A549 (cell line): Measurements from ENCODE around the gene KIAA0825.

Experiments used
- BHLHE40 ChIP-seq: IDR thresholded peaks from 2 replicates; pipeline ENCODE4 v1.6.1; 2012; ENCODE audit warnings: low read depth, low read length, inconsistent platforms
- CTCF ChIP-seq: fragments of >200 bp; sonication (Bioruptor Twin); formaldehyde crosslinking; IDR thresholded peaks from 3 replicates; pipeline ENCODE4 v1.5.1; 2016
- HOXA7 ChIP-seq: fragments of 250-450 bp; sonication (Bioruptor Pico); IDR thresholded peaks from 2 replicates; pipeline ENCODE4 v1.5.0; 2020; ENCODE audit warnings: mild to moderate bottlenecking, moderate library complexity
- NFE2L2 ChIP-seq: fragments of 150-350 bp; conservative IDR thresholded peaks from 2 replicates; pipeline ENCODE4 v1.6.1; 2014; ENCODE audit warnings: low read length
- POLR2A ChIP-seq: IDR thresholded peaks from 2 replicates; pipeline ENCODE4 v1.6.1; 2012; ENCODE audit warnings: mild to moderate bottlenecking, low read length
- RFX5 ChIP-seq: fragments of 450-650 bp; IDR thresholded peaks from 2 replicates; pipeline ENCODE4 v1.7.1; 2014; ENCODE audit warnings: antibody characterized with exemption, mild to moderate bottlenecking, moderate library complexity

- TF ChIP-seq CTCF, result no peak
- TF ChIP-seq BHLHE40, result no peak
- no peak for TF ChIP-seq POLR2A
- TF ChIP-seq HOXA7, result no peak
- TF ChIP-seq NFE2L2, result no peak
- TF ChIP-seq RFX5, result no peak
These were observed 232.6 kb downstream of the KIAA0825 start for GRCh38 chr5:94385767-94386166.
